Liver (tissue), 9 donors: Measurements from ENCODE around the gene CYB561. TPM values are rescaled to one million over a fixed set of nuclear protein-coding genes. Genes with fewer than 3 reads are reported as not detected.

ENCODE experiments used
- DNase-seq: peaks from one replicate; pipeline ENCODE4 v3.0.0-alpha.2; 2017; ENCODE audit warnings: low spot score
- H3K27ac ChIP-seq, 2 donors: one replicate each; pipeline ENCODE4 v1.7.0; 2013; ENCODE audit warnings: inconsistent platforms in 2 of 2, low read length in 2 of 2, control low read depth in 1 of 2, low read depth in 1 of 2, mild to moderate bottlenecking in 1 of 2
- H3K27me3 ChIP-seq, 4 donors: one replicate each; pipeline versions ENCODE4 v1.6.1 to v1.7.0; 2013; ENCODE audit warnings: low read length in 3 of 4, inconsistent platforms in 1 of 4, mild to moderate bottlenecking in 1 of 4, moderate library complexity in 1 of 4; ENCODE audit not compliant: control insufficient read depth in 4 of 4, insufficient read depth in 4 of 4
- H3K36me3 ChIP-seq, 4 donors: one replicate each; pipeline versions ENCODE4 v1.6.1 to v1.7.0; 2013; ENCODE audit warnings: low read length in 3 of 4, mild to moderate bottlenecking in 3 of 4, low read depth in 1 of 4, moderate library complexity in 1 of 4; ENCODE audit not compliant: control insufficient read depth in 4 of 4, insufficient read depth in 3 of 4
- H3K4me1 ChIP-seq, 4 donors: one replicate each; pipeline versions ENCODE4 v1.6.1 to v1.7.0; 2013; ENCODE audit warnings: low read length in 3 of 4, mild to moderate bottlenecking in 3 of 4, moderate library complexity in 1 of 4; ENCODE audit not compliant: control insufficient read depth in 4 of 4, insufficient read depth in 4 of 4
- H3K4me3 ChIP-seq, 3 donors: one replicate each; pipeline versions ENCODE4 v1.6.1 to v1.7.0; 2013; ENCODE audit warnings: low read length in 3 of 3, control low read depth in 1 of 3, low read depth in 1 of 3, mild to moderate bottlenecking in 1 of 3
- H3K9ac ChIP-seq, 2 donors: one replicate each; pipeline ENCODE4 v1.7.0; 2013; ENCODE audit warnings: low read length in 2 of 2, mild to moderate bottlenecking in 2 of 2, moderate library complexity in 2 of 2, control low read depth in 1 of 2, low read depth in 1 of 2
- H3K9me3 ChIP-seq, 4 donors: one replicate each; pipeline versions ENCODE4 v1.6.1 to v1.7.0; 2013; ENCODE audit warnings: low read length in 3 of 4; ENCODE audit not compliant: control insufficient read depth in 4 of 4
- ATF3 ChIP-seq: IDR thresholded peaks from 2 replicates; pipeline ENCODE4 v1.6.1; 2016; ENCODE audit warnings: antibody characterized with exemption
- EGR1 ChIP-seq, 2 donors: IDR thresholded peaks; 2 replicates each; pipeline ENCODE4 v1.6.1; 2016 to 2018; ENCODE audit warnings: antibody characterized with exemption in 2 of 2, low read depth in 2 of 2
- FOXA1 ChIP-seq: IDR thresholded peaks from 2 replicates; pipeline ENCODE4 v1.6.1; 2016; ENCODE audit warnings: antibody characterized with exemption
- FOXA2 ChIP-seq: IDR thresholded peaks from 2 replicates; pipeline ENCODE4 v1.6.1; 2016; ENCODE audit warnings: antibody characterized with exemption
- GABPA ChIP-seq, 2 donors: IDR thresholded peaks in 1 of 2; conservative IDR thresholded peaks in 1 of 2; 2 replicates each; pipeline ENCODE4 v1.6.1; 2016; ENCODE audit warnings: antibody characterized with exemption in 2 of 2, mild to moderate bottlenecking in 1 of 2, moderate library complexity in 1 of 2
- HNF4A ChIP-seq, 2 donors: conservative IDR thresholded peaks; 2 replicates each; pipeline ENCODE4 v1.6.1; 2016; ENCODE audit warnings: antibody characterized with exemption in 2 of 2, mild to moderate bottlenecking in 2 of 2
- HNF4G ChIP-seq: IDR thresholded peaks from 2 replicates; pipeline ENCODE4 v1.6.1; 2016; ENCODE audit warnings: antibody characterized with exemption
- JUND ChIP-seq, 2 donors: IDR thresholded peaks; 2 replicates each; pipeline ENCODE4 v1.6.1; 2016; ENCODE audit warnings: antibody characterized with exemption in 2 of 2
- MAX ChIP-seq: IDR thresholded peaks from 2 replicates; pipeline ENCODE4 v1.6.1; 2016; ENCODE audit warnings: antibody characterized with exemption
- NR2F2 ChIP-seq: IDR thresholded peaks from 2 replicates; pipeline ENCODE4 v1.6.1; 2016; ENCODE audit warnings: antibody characterized with exemption
- RAD21 ChIP-seq, 2 donors: IDR thresholded peaks; 2 replicates each; pipeline ENCODE4 v1.6.1; 2016; ENCODE audit warnings: antibody characterized with exemption in 2 of 2, mild to moderate bottlenecking in 2 of 2
- REST ChIP-seq: IDR thresholded peaks from 2 replicates; pipeline ENCODE4 v1.6.1; 2016; ENCODE audit warnings: antibody characterized with exemption, mild to moderate bottlenecking
- RXRA ChIP-seq, 2 donors: IDR thresholded peaks; 2 replicates each; pipeline ENCODE4 v1.6.1; 2017 to 2018; ENCODE audit warnings: antibody characterized with exemption in 2 of 2, mild to moderate bottlenecking in 1 of 2
- SP1 ChIP-seq: IDR thresholded peaks from 2 replicates; pipeline ENCODE4 v1.6.1; 2018; ENCODE audit warnings: antibody characterized with exemption, mild to moderate bottlenecking
- TAF1 ChIP-seq: conservative IDR thresholded peaks from 2 replicates; pipeline ENCODE4 v1.6.1; 2016; ENCODE audit warnings: antibody characterized with exemption, mild to moderate bottlenecking
- YY1 ChIP-seq: IDR thresholded peaks from 2 replicates; pipeline ENCODE4 v1.6.1; 2016; ENCODE audit warnings: antibody characterized with exemption, mild to moderate bottlenecking
- ZBTB33 ChIP-seq: IDR thresholded peaks from 2 replicates; pipeline ENCODE4 v1.6.1; 2016; ENCODE audit warnings: antibody characterized with exemption
- WGBS: extraction: QIAGEN DNeasy Blood & Tissue Kit; methylation state at CpG from one replicate; pipeline ENCODE4 v1.1.7; 2013; 5-methylcytosine and 5-hydroxymethylcytosine counted together
- polyA plus RNA-seq, 2 donors: library from polyadenylated mRNA; stranded (reverse) in 1 of 2; unstranded in 1 of 2; fragments of 200-250 nt in 1 of 2; fragments of >200 nt in 1 of 2; fragmentation: Nextera tagmentation in 1 of 2; extraction: Ambion mirVana in 1 of 2; gene quantifications; one replicate each; pipeline versions ENCODE4 v1.2.1 to v1.2.3, GENCODE V29; 2013 to 2015
- total RNA-seq, 2 donors: library from RNA; depleted of rRNA; stranded (reverse); fragments of >200 nt; gene quantifications; one replicate each; pipeline ENCODE4 v1.2.3, GENCODE V29; 2014
- TF ChIP-seq, protein P1 (sequence below): fragments of 150-350 bp; IDR thresholded peaks from 2 replicates; pipeline ENCODE4 v1.5.1; 2017; ENCODE audit warnings: improper control_type of control experiment, low read depth, low read length; ENCODE audit not compliant: missing input control
- donor health status: healthy.
- donor health status: healthy.
- donor health status: healthy.
- donor health status: healthy.
- donor health status: healthy.

The CYB561 gene
- total and polyA plus RNA-seq, 4 donors: 0.93 to 18.5 (median 12.9) TPM

DNA sequence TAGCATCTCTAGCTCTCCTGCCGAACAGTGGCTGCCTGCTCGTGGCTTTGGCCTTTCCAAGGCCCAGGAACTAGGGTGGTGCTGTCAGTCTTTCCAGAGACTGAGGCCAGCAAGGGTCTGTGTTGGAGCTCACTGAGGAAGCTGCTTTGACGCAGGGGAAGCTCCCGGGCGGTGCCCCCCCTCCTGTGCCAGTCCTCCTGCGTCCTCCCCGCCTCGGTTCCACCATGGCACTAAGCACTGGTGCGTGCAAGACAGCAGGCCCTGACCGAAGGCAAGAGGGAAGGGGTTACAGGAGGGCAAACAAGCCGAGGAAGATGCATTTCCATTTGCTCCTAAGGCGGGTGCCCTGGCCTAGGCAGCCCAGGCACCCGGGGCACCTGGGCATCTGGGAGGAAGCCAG, 4.5 kb downstream of the CYB561 start:
- Histone ChIP-seq H3K4me3 (no peak overlapping the region), H3K27ac (no peak overlapping the region), H3K36me3 (no peaks in the 10 kb centered on the region), H3K27me3 (no peaks in the 10 kb centered on the region), H3K4me1 (peaks cover 7 to 14% (median 11%) of the 10 kb centered on the region in 4 donors), H3K9ac (no peak overlapping the region), H3K9me3 (no peaks in the 10 kb centered on the region)
- TF ChIP-seq MAX (no peak), RAD21 (IDR thresholded peaks at IDR 0.05) (no peak), REST (no peak), EGR1 (IDR thresholded peaks at IDR 0.05; ENCODE audit: low read depth in 2 of 2) (no peak), ZBTB33 (no peak), HNF4A (conservative IDR thresholded peaks at IDR 0.05) (no peak), YY1 (no peak), NR2F2 (no peak), RXRA (IDR thresholded peaks at IDR 0.05) (no peak), SP1 (no peak), GABPA (IDR thresholded peaks at IDR 0.05 in 1 of 2, conservative IDR thresholded peaks at IDR 0.05 in 1 of 2) (no peak), FOXA2 (no peak), HNF4G (no peak), ATF3 (no peak), TAF1 (no peak), FOXA1 (no peak), JUND (IDR thresholded peaks at IDR 0.05) (no peak)
- TF ChIP-seq, protein P1, sequence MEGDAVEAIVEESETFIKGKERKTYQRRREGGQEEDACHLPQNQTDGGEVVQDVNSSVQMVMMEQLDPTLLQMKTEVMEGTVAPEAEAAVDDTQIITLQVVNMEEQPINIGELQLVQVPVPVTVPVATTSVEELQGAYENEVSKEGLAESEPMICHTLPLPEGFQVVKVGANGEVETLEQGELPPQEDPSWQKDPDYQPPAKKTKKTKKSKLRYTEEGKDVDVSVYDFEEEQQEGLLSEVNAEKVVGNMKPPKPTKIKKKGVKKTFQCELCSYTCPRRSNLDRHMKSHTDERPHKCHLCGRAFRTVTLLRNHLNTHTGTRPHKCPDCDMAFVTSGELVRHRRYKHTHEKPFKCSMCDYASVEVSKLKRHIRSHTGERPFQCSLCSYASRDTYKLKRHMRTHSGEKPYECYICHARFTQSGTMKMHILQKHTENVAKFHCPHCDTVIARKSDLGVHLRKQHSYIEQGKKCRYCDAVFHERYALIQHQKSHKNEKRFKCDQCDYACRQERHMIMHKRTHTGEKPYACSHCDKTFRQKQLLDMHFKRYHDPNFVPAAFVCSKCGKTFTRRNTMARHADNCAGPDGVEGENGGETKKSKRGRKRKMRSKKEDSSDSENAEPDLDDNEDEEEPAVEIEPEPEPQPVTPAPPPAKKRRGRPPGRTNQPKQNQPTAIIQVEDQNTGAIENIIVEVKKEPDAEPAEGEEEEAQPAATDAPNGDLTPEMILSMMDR: no peak
- 93% methylated on average over 13 of the region's 13 CpGs for whole genome bisulfite sequencing
- no peak for DNase-seq
